SK-N-SH (cell line): ENCODE results near the gene TCF7L2. TPM values are rescaled to one million over a fixed set of nuclear protein-coding genes. Genes with fewer than 3 reads are reported as not detected.

Experiments used
- CTCF ChIA-PET: fragments of 300-600, 350-600 bp; formaldehyde crosslinking; extraction: SDS; loops from one replicate; lab custom pipeline; 2021; lab: Yijun Ruan, JAX
- POLR2A ChIA-PET: fragments of 350-600 bp; sonication (Branson Sonifier 250); formaldehyde crosslinking; extraction: SDS; loops from one replicate; lab custom pipeline; 2020; ENCODE audit warnings: antibody characterized with exemption, inconsistent platforms; lab: Yijun Ruan, JAX
- DNase-seq: peaks from one replicate; pipeline ENCODE4 v3.0.0; 2012
- H2AFZ ChIP-seq: fragments of 200-600 bp; sonication (generic); 2 replicates; pipeline ENCODE4 v1.8.1; 2016; ENCODE audit warnings: antibody characterized with exemption, mild to moderate bottlenecking, low read depth
- H3F3A ChIP-seq: fragments of 200-600 bp; sonication (generic); replicated peaks from 2 replicates; pipeline ENCODE3; 2016; ENCODE audit warnings: antibody characterized with exemption, mild to moderate bottlenecking; ENCODE audit not compliant: insufficient read depth
- H3K27ac ChIP-seq, 2 experiments: fragments of 200-500 bp in 1 of 2; fragments of 200-600 bp in 1 of 2; sonication (Bioruptor generic) in 1 of 2; sonication (generic), shearing (Covaris generic) in 1 of 2; 2 replicates each; pipeline versions ENCODE4 v1.5.1 to v1.6.1; 2014 to 2016; ENCODE audit warnings: low read depth in 2 of 2, inconsistent platforms in 1 of 2, low read length in 1 of 2, mild to moderate bottlenecking in 1 of 2, mixed read lengths in 1 of 2
- H3K27me3 ChIP-seq: fragments of 200-600 bp; sonication (generic), shearing (Covaris generic); 2 replicates; pipeline ENCODE4 v1.6.1; 2016; ENCODE audit warnings: mixed run types; ENCODE audit not compliant: insufficient read depth
- H3K36me3 ChIP-seq, 2 experiments: fragments of 200-500 bp in 1 of 2; fragments of 200-600 bp in 1 of 2; sonication (Bioruptor generic) in 1 of 2; sonication (generic) in 1 of 2; replicated peaks in 1 of 2; 2 replicates each; pipeline versions ENCODE3 to v1.5.1; 2014 to 2016; ENCODE audit warnings: low read length in 1 of 2, mild to moderate bottlenecking in 1 of 2; ENCODE audit not compliant: insufficient read depth in 2 of 2, control insufficient read depth in 1 of 2
- H3K4me1 ChIP-seq, 2 experiments: fragments of 200-500 bp in 1 of 2; fragments of 200-600 bp in 1 of 2; sonication (Bioruptor generic) in 1 of 2; sonication (generic), shearing (Covaris generic) in 1 of 2; 2 replicates each; pipeline versions ENCODE4 v1.5.1 to v1.6.1; 2014 to 2016; ENCODE audit warnings: low read depth in 1 of 2, low read length in 1 of 2, mixed run types in 1 of 2; ENCODE audit not compliant: insufficient read depth in 2 of 2, control insufficient read depth in 1 of 2
- H3K4me2 ChIP-seq: fragments of 200-600 bp; sonication (generic), shearing (Covaris generic); 2 replicates; pipeline ENCODE4 v1.6.1; 2017; ENCODE audit warnings: mixed run types
- H3K4me3 ChIP-seq, 2 experiments: fragments of 200-500 bp in 1 of 2; fragments of 200-600 bp in 1 of 2; sonication (Bioruptor generic) in 1 of 2; sonication (generic), shearing (Covaris generic) in 1 of 2; 2 replicates each; pipeline versions ENCODE4 v1.5.1 to v1.8.1; 2014 to 2016; ENCODE audit warnings: low read depth in 2 of 2, inconsistent platforms in 1 of 2, low read length in 1 of 2, mild to moderate bottlenecking in 1 of 2, mixed read lengths in 1 of 2, moderate library complexity in 1 of 2
- H3K79me2 ChIP-seq: fragments of 200-600 bp; sonication (generic); 2 replicates; pipeline ENCODE4 v1.8.1; 2017; ENCODE audit warnings: mild to moderate bottlenecking; ENCODE audit not compliant: insufficient read depth
- H3K9ac ChIP-seq: fragments of 200-600 bp; sonication (generic); 2 replicates; pipeline ENCODE4 v1.6.1; 2017; ENCODE audit warnings: mixed run types
- H3K9me2 ChIP-seq: fragments of 200-600 bp; sonication (generic); 2 replicates; pipeline ENCODE4 v1.6.1; 2017; ENCODE audit warnings: mixed run types
- H3K9me3 ChIP-seq: fragments of 200-600 bp; sonication (generic); 2 replicates; pipeline ENCODE4 v1.6.1; 2017; ENCODE audit warnings: mixed run types, mild to moderate bottlenecking, moderate library complexity
- H4K20me1 ChIP-seq: fragments of 200-600 bp; sonication (generic); 2 replicates; pipeline ENCODE4 v1.6.1; 2017; ENCODE audit warnings: mild to moderate bottlenecking, mixed run types; ENCODE audit not compliant: insufficient read depth
- CTCF ChIP-seq: fragments of 200-600 bp; sonication (generic); IDR thresholded peaks from 2 replicates; pipeline ENCODE4 v1.6.1; 2017; ENCODE audit warnings: antibody characterized with exemption, mild to moderate bottlenecking, moderate library complexity
- GATA2 ChIP-seq: sonication (generic); formaldehyde crosslinking; IDR thresholded peaks from 2 replicates; pipeline ENCODE4 v1.5.0; 2020; ENCODE audit warnings: mild to moderate bottlenecking, missing genetic modification reagents
- IRF3 ChIP-seq: fragments of 150-350 bp; IDR thresholded peaks from 2 replicates; pipeline ENCODE4 v1.6.1; 2016; ENCODE audit warnings: mild to moderate bottlenecking, low read depth, low read length
- NFIC ChIP-seq: IDR thresholded peaks from 2 replicates; pipeline ENCODE4 v1.4.0; 2012; ENCODE audit warnings: borderline replicate concordance
- NRF1 ChIP-seq: IDR thresholded peaks from 2 replicates; pipeline ENCODE4 v1.6.1; 2012; ENCODE audit warnings: low read depth, mild to moderate bottlenecking, low read length
- PBX3 ChIP-seq: IDR thresholded peaks from 2 replicates; pipeline ENCODE4; 2012
- TCF12 ChIP-seq: IDR thresholded peaks from 2 replicates; pipeline ENCODE4 v1.4.0; 2012
- USF2 ChIP-seq: fragments of 150-350 bp; IDR thresholded peaks from 2 replicates; pipeline ENCODE4 v1.6.1; 2017; ENCODE audit warnings: antibody characterized with exemption, low read length, low read depth, borderline replicate concordance
- ZBTB33 ChIP-seq: IDR thresholded peaks from 2 replicates; pipeline ENCODE4 v1.4.0; 2012; ENCODE audit warnings: low read depth, borderline replicate concordance
- WGBS: methylation state at CpG from one replicate; pipeline ENCODE4 v1.1.6; 2017; ENCODE audit warnings: low lambda C conversion rate; 5-methylcytosine and 5-hydroxymethylcytosine counted together
- polyA plus RNA-seq, 3 experiments: library from polyadenylated mRNA; depleted of rRNA; stranded (reverse); fragments of >200 nt; gene quantifications; 2 replicates each; pipeline ENCODE4 v1.2.3, GENCODE V29; 2012

The TCF7L2 gene
- polyA plus RNA-seq, 1 of the 3 experiments (the other 2 are of a cell fraction), result 10.2 TPM

- Histone ChIP-seq H3K9ac (no peak overlapping the region), H4K20me1 (no peaks in the 10 kb centered on the region), H3F3A (no peaks in the 10 kb centered on the region), H3K79me2 (no peaks in the 10 kb centered on the region), H3K4me3 (no peak overlapping the region), H3K27me3 (no peaks in the 10 kb centered on the region), H3K4me2 (no peak overlapping the region), H3K27ac (no peak overlapping the region), H3K9me3 (no peaks in the 10 kb centered on the region), H3K9me2 (no peaks in the 10 kb centered on the region), H3K4me1 (peaks cover 0 to 25% of the 10 kb centered on the region in 2 experiments; a peak in 2 of 4 replicates), H2AFZ (no peak overlapping the region), H3K36me3 (no peaks in the 10 kb centered on the region)
- TF ChIP-seq CTCF, result no peak
- no peak for TF ChIP-seq IRF3
- no peak for TF ChIP-seq ZBTB33
- TF ChIP-seq NRF1, result no peak
- no peak for TF ChIP-seq GATA2
- no peak for TF ChIP-seq USF2
- TF ChIP-seq TCF12, result no peak
- TF ChIP-seq NFIC, result no peak
- TF ChIP-seq PBX3, result no peak
- CTCF ChIA-PET, result interaction anchor here (1.2 to 1.5 kb wide), 2 partner anchors 29 to 210 kb away, joined by 3 read pairs; no protein-coding TSS in a partner anchor
- WGBS, result 91% methylated on average over 3 of the region's 3 CpGs
- DNase-seq, result no peak
- POLR2A ChIA-PET, result no interaction called here
Measured at GRCh38 chr10:113175176-113175575, 225.1 kb downstream of the TCF7L2 start.
